Measurements from ENCODE around the gene ZKSCAN5.

DNA sequence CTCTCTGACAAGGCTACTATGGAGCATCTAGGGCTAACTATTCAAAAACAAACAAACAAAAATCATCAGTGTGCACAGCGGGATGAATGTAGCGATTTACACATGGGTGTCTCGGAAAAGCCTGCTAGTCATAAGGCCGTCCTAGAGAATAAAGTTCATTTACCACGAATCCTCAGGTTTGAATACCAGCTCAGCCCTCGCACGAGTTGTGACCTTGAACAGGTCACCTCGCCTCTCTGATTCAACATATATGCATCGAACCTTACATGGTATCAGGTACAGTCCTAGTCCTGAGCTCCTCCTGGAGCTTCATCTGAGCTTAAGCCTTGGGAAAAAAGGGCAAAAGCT is 39.1 kb upstream of the ZKSCAN5 start:
- no peak for TF ChIP-seq REST (IDR thresholded peaks at IDR 0.05; ENCODE audit: insufficient read depth in 1 of 2, low read depth in 2 of 2, low read length in 2 of 2)
- no peak for TF ChIP-seq SIN3A (IDR thresholded peaks at IDR 0.05; ENCODE audit: borderline replicate concordance, insufficient read depth, low read length)
- no peak for TF ChIP-seq TAF1 (IDR thresholded peaks at IDR 0.05; ENCODE audit: borderline replicate concordance, insufficient read depth, low read length)
- TF ChIP-seq POLR2AphosphoS5 (IDR thresholded peaks at IDR 0.05; ENCODE audit: low read depth, low read length) = no peak
